GM23338 (cell line): Measurements from ENCODE around the gene TUBA4B. TPM values are rescaled to one million over a fixed set of nuclear protein-coding genes. Genes with fewer than 3 reads are reported as not detected.

Experiments used
- ATAC-seq: fragments of 200-7000 bp; cut with Tn5 transposase; 3 replicates; pipeline ENCODE4 v1.9.1; 2020
- DNase-seq: peaks from one replicate; pipeline ENCODE4 v3.0.0-alpha.2; 2015; ENCODE audit warnings: low spot score
- H2AFZ ChIP-seq: fragments of 200-600 bp; sonication (generic); 2 replicates; pipeline ENCODE4 v1.8.0; 2016; ENCODE audit warnings: antibody characterized with exemption, mild to moderate bottlenecking, moderate library complexity
- H3F3A ChIP-seq: fragments of 200-600 bp; sonication (generic); replicated peaks from 2 replicates; pipeline ENCODE4 v1.8.0; 2017; ENCODE audit warnings: antibody characterized with exemption, mixed run types, low read depth
- H3K27ac ChIP-seq: fragments of 200-600 bp; sonication (generic); 2 replicates; pipeline ENCODE4 v1.6.1; 2016; ENCODE audit warnings: low read depth
- H3K27me3 ChIP-seq: fragments of 200-600 bp; sonication (generic); 2 replicates; pipeline ENCODE4 v1.8.0; 2016; ENCODE audit warnings: mild to moderate bottlenecking, mixed run types, moderate library complexity; ENCODE audit not compliant: insufficient read depth
- H3K36me3 ChIP-seq: fragments of 200-600 bp; sonication (generic); 2 replicates; pipeline ENCODE4 v1.8.0; 2016; ENCODE audit warnings: mild to moderate bottlenecking; ENCODE audit not compliant: insufficient read depth
- H3K4me1 ChIP-seq: fragments of 200-600 bp; sonication (generic); 2 replicates; pipeline ENCODE4 v1.8.0; 2016; ENCODE audit warnings: mild to moderate bottlenecking, moderate library complexity; ENCODE audit not compliant: insufficient read depth
- H3K4me2 ChIP-seq: fragments of 200-600 bp; sonication (generic); 2 replicates; pipeline ENCODE4 v1.7.1; 2017; ENCODE audit warnings: mixed run types
- H3K4me3 ChIP-seq: fragments of 200-600 bp; sonication (generic); 2 replicates; pipeline ENCODE4 v1.6.1; 2016; ENCODE audit warnings: mixed run types
- H3K79me2 ChIP-seq: fragments of 200-600 bp; sonication (generic); replicated peaks from 2 replicates; pipeline ENCODE4 v1.8.0; 2017; ENCODE audit warnings: mild to moderate bottlenecking; ENCODE audit not compliant: insufficient read depth
- H3K9me2 ChIP-seq: fragments of 200-600 bp; sonication (generic); 2 replicates; pipeline ENCODE4 v1.8.0; 2017; ENCODE audit not compliant: insufficient read depth
- H4K20me1 ChIP-seq: fragments of 200-600 bp; sonication (generic); replicated peaks from 2 replicates; pipeline ENCODE4 v1.8.0; 2017; ENCODE audit warnings: mild to moderate bottlenecking; ENCODE audit not compliant: insufficient read depth
- H3K27ac Mint-ChIP-seq: 2 replicates; pipeline ENCODE4 v1.8.0; 2020; ENCODE audit warnings: inconsistent platforms, mild to moderate bottlenecking, moderate library complexity, mixed read lengths
- H3K27me3 Mint-ChIP-seq: 3 replicates; pipeline ENCODE4 v1.8.0; 2022; ENCODE audit warnings: low read depth, mild to moderate bottlenecking, moderate library complexity, mixed read lengths, inconsistent platforms; ENCODE audit not compliant: insufficient read depth, poor library complexity
- H3K36me3 Mint-ChIP-seq: 3 replicates; pipeline ENCODE4 v1.8.0; 2021; ENCODE audit warnings: low read depth, mild to moderate bottlenecking, inconsistent platforms, moderate library complexity, mixed read lengths
- H3K4me1 Mint-ChIP-seq: 3 replicates; pipeline ENCODE4 v1.8.0; 2020; ENCODE audit warnings: mild to moderate bottlenecking, inconsistent platforms, mixed read lengths
- H3K4me3 Mint-ChIP-seq: 3 replicates; pipeline ENCODE4 v1.8.0; 2021; ENCODE audit warnings: moderate library complexity, mild to moderate bottlenecking, inconsistent platforms, mixed read lengths
- H3K9me3 Mint-ChIP-seq: 3 replicates; pipeline ENCODE4 v1.8.0; 2020; ENCODE audit warnings: moderate library complexity, mild to moderate bottlenecking, inconsistent platforms, mixed read lengths
- CREB1 ChIP-seq: fragments of 250-450 bp; sonication (Bioruptor Pico); IDR thresholded peaks from 2 replicates; pipeline ENCODE4 v1.5.0; 2020; ENCODE audit warnings: low read depth, mild to moderate bottlenecking, moderate library complexity
- EZH2 ChIP-seq: fragments of 200-600 bp; sonication (generic); IDR thresholded peaks from one replicate; pipeline ENCODE4 v1.8.0; 2017; ENCODE audit warnings: antibody characterized with exemption, mild to moderate bottlenecking, low read depth; ENCODE audit not compliant: unreplicated experiment
- EZH2phosphoT487 ChIP-seq: fragments of 200-600 bp; sonication (generic); IDR thresholded peaks from one replicate; pipeline ENCODE4 v1.8.1; 2018; ENCODE audit warnings: antibody characterized with exemption; ENCODE audit not compliant: unreplicated experiment
- JUNB ChIP-seq: IDR thresholded peaks from one replicate; pipeline ENCODE4 v1.6.1; 2016; ENCODE audit warnings: antibody characterized with exemption; ENCODE audit not compliant: unreplicated experiment
- NANOG ChIP-seq: IDR thresholded peaks from 2 replicates; pipeline ENCODE4 v1.6.1; 2016; ENCODE audit warnings: antibody characterized with exemption, borderline replicate concordance
- POLR2AphosphoS5 ChIP-seq: IDR thresholded peaks from 2 replicates; pipeline ENCODE4 v1.6.1; 2016; ENCODE audit warnings: antibody characterized with exemption, low read depth
- STAT1 ChIP-seq: IDR thresholded peaks from one replicate; pipeline ENCODE4 v1.6.1; 2016; ENCODE audit warnings: antibody characterized with exemption; ENCODE audit not compliant: unreplicated experiment
- ZNF114 ChIP-seq: fragments of 250-450 bp; sonication (Bioruptor Pico); IDR thresholded peaks from 2 replicates; pipeline ENCODE4 v1.5.0; 2020; ENCODE audit warnings: mild to moderate bottlenecking, moderate library complexity
- ZNF331 ChIP-seq: fragments of 250-450 bp; sonication (Bioruptor Pico); IDR thresholded peaks from 2 replicates; pipeline ENCODE4 v1.5.0; 2020; ENCODE audit warnings: low read depth, mild to moderate bottlenecking, moderate library complexity
- polyA plus RNA-seq: library from polyadenylated mRNA; unstranded; fragments of >200 nt; fragmentation: Nextera tagmentation; extraction: Ambion mirVana; gene quantifications from 2 replicates; pipeline ENCODE4 v1.2.1, GENCODE V29; 2016
- total RNA-seq: library from RNA; depleted of rRNA; stranded (reverse); fragments of >200 nt; shearing (Covaris generic); gene quantifications from 2 replicates; pipeline ENCODE4 v1.2.3, GENCODE V29; 2014
- TF ChIP-seq, protein P1 (sequence below): fragments of 250-450 bp; sonication (Bioruptor Pico); IDR thresholded peaks from 2 replicates; pipeline ENCODE4 v1.5.0; 2020; ENCODE audit warnings: mild to moderate bottlenecking, moderate library complexity
- TF ChIP-seq, protein P2 (sequence below), 2 experiments: fragments of 200-600 bp in 1 of 2; sonication (generic) in 1 of 2; conservative IDR thresholded peaks; 2 replicates each; pipeline versions ENCODE4 v1.5.1 to v1.6.1; 2016 to 2017; ENCODE audit warnings: antibody characterized with exemption in 2 of 2, low read depth in 2 of 2, mild to moderate bottlenecking in 2 of 2, moderate library complexity in 1 of 2
- TF ChIP-seq, protein P3 (sequence below): IDR thresholded peaks from one replicate; pipeline ENCODE4 v1.6.1; 2018; ENCODE audit warnings: antibody characterized with exemption; ENCODE audit not compliant: unreplicated experiment
- TF ChIP-seq, protein P4 (sequence below): IDR thresholded peaks from 2 replicates; pipeline ENCODE4 v1.6.1; 2016; ENCODE audit warnings: antibody characterized with exemption

Gene TUBA4B
- total and polyA plus RNA-seq, 2 experiments from 2014 or later: 0.14 TPM; not detected in 1

DNA sequence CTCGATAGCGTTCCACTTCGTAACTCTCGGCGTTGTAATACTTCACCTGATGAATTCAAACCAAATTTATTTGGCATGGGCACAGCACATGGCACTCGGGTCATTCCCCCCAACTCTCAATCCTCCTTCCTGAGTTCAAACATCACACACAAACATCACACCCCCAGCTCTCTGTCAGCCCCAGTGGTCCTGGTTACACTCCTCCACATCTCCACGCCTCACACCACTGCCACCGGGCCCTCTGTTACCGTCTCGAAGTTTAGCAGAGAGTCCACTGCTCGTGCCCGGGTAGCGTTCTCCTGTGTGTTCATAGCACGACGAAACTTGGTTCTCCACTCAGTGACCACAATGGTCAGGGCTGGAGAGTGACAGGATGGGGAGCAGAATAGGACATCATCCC is 38.9 kb upstream of the TUBA4B start:
- Mint-ChIP-seq H3K27me3 (peaks cover 16% of the 10 kb centered on the region), H3K27ac (no peak overlapping the region), H3K9me3 (no peaks in the 10 kb centered on the region), H3K36me3 (peaks cover 58% of the 10 kb centered on the region), H3K4me1 (peaks cover 15% of the 10 kb centered on the region), H3K4me3 (no peak overlapping the region; the same call in 2 of the 3 replicates)
- Histone ChIP-seq H3K4me2 (no peak overlapping the region), H3K4me1 (peaks cover 11% of the 10 kb centered on the region), H3K4me3 (no peak overlapping the region), H3K27me3 (no peaks in the 10 kb centered on the region), H3F3A (0 out of 2 replicates have a peak, but pooled peaks cover under 1% of the 10 kb centered on the region), H3K9me2 (no peaks in the 10 kb centered on the region), H4K20me1 (no peaks in the 10 kb centered on the region), H3K79me2 (no peaks in the 10 kb centered on the region), H2AFZ (no peak overlapping the region), H3K36me3 (no peaks in the 10 kb centered on the region; the same call in 1 of the 2 replicates), H3K27ac (no peak overlapping the region)
- DNase-seq: no peak
- ATAC-seq: no peak
- TF ChIP-seq, protein P1, sequence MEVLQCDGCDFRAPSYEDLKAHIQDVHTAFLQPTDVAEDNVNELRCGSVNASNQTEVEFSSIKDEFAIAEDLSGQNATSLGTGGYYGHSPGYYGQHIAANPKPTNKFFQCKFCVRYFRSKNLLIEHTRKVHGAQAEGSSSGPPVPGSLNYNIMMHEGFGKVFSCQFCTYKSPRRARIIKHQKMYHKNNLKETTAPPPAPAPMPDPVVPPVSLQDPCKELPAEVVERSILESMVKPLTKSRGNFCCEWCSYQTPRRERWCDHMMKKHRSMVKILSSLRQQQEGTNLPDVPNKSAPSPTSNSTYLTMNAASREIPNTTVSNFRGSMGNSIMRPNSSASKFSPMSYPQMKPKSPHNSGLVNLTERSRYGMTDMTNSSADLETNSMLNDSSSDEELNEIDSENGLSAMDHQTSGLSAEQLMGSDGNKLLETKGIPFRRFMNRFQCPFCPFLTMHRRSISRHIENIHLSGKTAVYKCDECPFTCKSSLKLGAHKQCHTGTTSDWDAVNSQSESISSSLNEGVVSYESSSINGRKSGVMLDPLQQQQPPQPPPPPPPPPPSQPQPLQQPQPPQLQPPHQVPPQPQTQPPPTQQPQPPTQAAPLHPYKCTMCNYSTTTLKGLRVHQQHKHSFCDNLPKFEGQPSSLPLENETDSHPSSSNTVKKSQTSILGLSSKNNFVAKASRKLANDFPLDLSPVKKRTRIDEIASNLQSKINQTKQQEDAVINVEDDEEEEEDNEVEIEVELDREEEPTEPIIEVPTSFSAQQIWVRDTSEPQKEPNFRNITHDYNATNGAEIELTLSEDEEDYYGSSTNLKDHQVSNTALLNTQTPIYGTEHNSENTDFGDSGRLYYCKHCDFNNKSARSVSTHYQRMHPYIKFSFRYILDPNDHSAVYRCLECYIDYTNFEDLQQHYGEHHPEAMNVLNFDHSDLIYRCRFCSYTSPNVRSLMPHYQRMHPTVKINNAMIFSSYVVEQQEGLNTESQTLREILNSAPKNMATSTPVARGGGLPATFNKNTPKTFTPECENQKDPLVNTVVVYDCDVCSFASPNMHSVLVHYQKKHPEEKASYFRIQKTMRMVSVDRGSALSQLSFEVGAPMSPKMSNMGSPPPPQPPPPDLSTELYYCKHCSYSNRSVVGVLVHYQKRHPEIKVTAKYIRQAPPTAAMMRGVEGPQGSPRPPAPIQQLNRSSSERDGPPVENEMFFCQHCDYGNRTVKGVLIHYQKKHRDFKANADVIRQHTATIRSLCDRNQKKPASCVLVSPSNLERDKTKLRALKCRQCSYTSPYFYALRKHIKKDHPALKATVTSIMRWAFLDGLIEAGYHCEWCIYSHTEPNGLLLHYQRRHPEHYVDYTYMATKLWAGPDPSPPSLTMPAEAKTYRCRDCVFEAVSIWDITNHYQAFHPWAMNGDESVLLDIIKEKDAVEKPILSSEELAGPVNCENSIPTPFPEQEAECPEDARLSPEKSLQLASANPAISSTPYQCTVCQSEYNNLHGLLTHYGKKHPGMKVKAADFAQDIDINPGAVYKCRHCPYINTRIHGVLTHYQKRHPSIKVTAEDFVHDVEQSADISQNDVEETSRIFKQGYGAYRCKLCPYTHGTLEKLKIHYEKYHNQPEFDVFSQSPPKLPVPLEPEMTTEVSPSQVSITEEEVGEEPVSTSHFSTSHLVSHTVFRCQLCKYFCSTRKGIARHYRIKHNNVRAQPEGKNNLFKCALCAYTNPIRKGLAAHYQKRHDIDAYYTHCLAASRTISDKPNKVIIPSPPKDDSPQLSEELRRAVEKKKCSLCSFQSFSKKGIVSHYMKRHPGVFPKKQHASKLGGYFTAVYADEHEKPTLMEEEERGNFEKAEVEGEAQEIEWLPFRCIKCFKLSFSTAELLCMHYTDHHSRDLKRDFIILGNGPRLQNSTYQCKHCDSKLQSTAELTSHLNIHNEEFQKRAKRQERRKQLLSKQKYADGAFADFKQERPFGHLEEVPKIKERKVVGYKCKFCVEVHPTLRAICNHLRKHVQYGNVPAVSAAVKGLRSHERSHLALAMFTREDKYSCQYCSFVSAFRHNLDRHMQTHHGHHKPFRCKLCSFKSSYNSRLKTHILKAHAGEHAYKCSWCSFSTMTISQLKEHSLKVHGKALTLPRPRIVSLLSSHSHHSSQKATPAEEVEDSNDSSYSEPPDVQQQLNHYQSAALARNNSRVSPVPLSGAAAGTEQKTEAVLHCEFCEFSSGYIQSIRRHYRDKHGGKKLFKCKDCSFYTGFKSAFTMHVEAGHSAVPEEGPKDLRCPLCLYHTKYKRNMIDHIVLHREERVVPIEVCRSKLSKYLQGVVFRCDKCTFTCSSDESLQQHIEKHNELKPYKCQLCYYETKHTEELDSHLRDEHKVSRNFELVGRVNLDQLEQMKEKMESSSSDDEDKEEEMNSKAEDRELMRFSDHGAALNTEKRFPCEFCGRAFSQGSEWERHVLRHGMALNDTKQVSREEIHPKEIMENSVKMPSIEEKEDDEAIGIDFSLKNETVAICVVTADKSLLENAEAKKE: no peak
- no peak for TF ChIP-seq ZNF331
- TF ChIP-seq, protein P2, sequence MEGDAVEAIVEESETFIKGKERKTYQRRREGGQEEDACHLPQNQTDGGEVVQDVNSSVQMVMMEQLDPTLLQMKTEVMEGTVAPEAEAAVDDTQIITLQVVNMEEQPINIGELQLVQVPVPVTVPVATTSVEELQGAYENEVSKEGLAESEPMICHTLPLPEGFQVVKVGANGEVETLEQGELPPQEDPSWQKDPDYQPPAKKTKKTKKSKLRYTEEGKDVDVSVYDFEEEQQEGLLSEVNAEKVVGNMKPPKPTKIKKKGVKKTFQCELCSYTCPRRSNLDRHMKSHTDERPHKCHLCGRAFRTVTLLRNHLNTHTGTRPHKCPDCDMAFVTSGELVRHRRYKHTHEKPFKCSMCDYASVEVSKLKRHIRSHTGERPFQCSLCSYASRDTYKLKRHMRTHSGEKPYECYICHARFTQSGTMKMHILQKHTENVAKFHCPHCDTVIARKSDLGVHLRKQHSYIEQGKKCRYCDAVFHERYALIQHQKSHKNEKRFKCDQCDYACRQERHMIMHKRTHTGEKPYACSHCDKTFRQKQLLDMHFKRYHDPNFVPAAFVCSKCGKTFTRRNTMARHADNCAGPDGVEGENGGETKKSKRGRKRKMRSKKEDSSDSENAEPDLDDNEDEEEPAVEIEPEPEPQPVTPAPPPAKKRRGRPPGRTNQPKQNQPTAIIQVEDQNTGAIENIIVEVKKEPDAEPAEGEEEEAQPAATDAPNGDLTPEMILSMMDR (conservative IDR thresholded peaks at IDR 0.05; ENCODE audit: low read depth in 2 of 2): no peak
- TF ChIP-seq CREB1: no peak
- TF ChIP-seq POLR2AphosphoS5: no peak
- TF ChIP-seq, protein P3, sequence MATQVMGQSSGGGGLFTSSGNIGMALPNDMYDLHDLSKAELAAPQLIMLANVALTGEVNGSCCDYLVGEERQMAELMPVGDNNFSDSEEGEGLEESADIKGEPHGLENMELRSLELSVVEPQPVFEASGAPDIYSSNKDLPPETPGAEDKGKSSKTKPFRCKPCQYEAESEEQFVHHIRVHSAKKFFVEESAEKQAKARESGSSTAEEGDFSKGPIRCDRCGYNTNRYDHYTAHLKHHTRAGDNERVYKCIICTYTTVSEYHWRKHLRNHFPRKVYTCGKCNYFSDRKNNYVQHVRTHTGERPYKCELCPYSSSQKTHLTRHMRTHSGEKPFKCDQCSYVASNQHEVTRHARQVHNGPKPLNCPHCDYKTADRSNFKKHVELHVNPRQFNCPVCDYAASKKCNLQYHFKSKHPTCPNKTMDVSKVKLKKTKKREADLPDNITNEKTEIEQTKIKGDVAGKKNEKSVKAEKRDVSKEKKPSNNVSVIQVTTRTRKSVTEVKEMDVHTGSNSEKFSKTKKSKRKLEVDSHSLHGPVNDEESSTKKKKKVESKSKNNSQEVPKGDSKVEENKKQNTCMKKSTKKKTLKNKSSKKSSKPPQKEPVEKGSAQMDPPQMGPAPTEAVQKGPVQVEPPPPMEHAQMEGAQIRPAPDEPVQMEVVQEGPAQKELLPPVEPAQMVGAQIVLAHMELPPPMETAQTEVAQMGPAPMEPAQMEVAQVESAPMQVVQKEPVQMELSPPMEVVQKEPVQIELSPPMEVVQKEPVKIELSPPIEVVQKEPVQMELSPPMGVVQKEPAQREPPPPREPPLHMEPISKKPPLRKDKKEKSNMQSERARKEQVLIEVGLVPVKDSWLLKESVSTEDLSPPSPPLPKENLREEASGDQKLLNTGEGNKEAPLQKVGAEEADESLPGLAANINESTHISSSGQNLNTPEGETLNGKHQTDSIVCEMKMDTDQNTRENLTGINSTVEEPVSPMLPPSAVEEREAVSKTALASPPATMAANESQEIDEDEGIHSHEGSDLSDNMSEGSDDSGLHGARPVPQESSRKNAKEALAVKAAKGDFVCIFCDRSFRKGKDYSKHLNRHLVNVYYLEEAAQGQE: no peak
- TF ChIP-seq ZNF114 (CRISPR knock-in tag): no peak
- no peak for TF ChIP-seq NANOG
- TF ChIP-seq EZH2phosphoT487: no peak
- TF ChIP-seq, protein P4, sequence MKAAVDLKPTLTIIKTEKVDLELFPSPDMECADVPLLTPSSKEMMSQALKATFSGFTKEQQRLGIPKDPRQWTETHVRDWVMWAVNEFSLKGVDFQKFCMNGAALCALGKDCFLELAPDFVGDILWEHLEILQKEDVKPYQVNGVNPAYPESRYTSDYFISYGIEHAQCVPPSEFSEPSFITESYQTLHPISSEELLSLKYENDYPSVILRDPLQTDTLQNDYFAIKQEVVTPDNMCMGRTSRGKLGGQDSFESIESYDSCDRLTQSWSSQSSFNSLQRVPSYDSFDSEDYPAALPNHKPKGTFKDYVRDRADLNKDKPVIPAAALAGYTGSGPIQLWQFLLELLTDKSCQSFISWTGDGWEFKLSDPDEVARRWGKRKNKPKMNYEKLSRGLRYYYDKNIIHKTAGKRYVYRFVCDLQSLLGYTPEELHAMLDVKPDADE: no peak
- no peak for TF ChIP-seq EZH2
- no peak for TF ChIP-seq STAT1
- TF ChIP-seq JUNB: no peak
